Right lobe of liver (tissue), 6 donors: ENCODE data around the gene ABCG2. TPM values are rescaled to one million over a fixed set of nuclear protein-coding genes. Genes with fewer than 3 reads are reported as not detected.

ENCODE experiments used
- ATAC-seq, 4 donors: fragments of 200-7000 bp; cut with Tn5 transposase; one replicate each; pipeline ENCODE4 v1.9.1; 2020; ENCODE audit warnings: mild to moderate bottlenecking in 4 of 4, moderate library complexity in 4 of 4
- DNase-seq, 3 donors: peaks; one replicate each; pipeline ENCODE4 v3.0.0-alpha.2; 2020
- H3K27ac ChIP-seq, 3 donors: fragments of 200-600 bp; one replicate each; pipeline ENCODE4 v1.8.0; 2022
- H3K27me3 ChIP-seq, 2 donors: fragments of 200-600 bp; one replicate each; pipeline ENCODE4 v1.8.0; 2022
- H3K36me3 ChIP-seq, 4 donors: fragments of 200-600 bp; sonication (generic) in 1 of 4; one replicate each; pipeline versions ENCODE4 v1.5.1 to v1.8.0; 2017 to 2022; ENCODE audit warnings: control low read depth in 1 of 4
- H3K4me1 ChIP-seq, 4 donors: fragments of 200-600 bp; sonication (generic) in 1 of 4; one replicate each; pipeline versions ENCODE4 v1.5.1 to v1.8.0; 2017 to 2022; ENCODE audit warnings: control low read depth in 1 of 4
- H3K4me3 ChIP-seq, 3 donors: fragments of 200-600 bp; one replicate each; pipeline ENCODE4 v1.8.0; 2022
- H3K9me3 ChIP-seq, 4 donors: fragments of 200-600 bp; sonication (generic) in 1 of 4; one replicate each; pipeline versions ENCODE4 v1.5.1 to v1.8.0; 2017 to 2022; ENCODE audit warnings: control low read depth in 1 of 4
- CTCF ChIP-seq, 4 donors: fragments of 200-600 bp in 3 of 4; fragments of 450-650 bp in 1 of 4; IDR thresholded peaks; one replicate each; pipeline versions ENCODE4 v1.5.1 to v1.8.0; 2016 to 2022; ENCODE audit warnings: antibody characterized with exemption in 4 of 4, mild to moderate bottlenecking in 2 of 4
- POLR2A ChIP-seq: fragments of 450-650 bp; IDR thresholded peaks from one replicate; pipeline ENCODE4 v1.6.1; 2017; ENCODE audit warnings: antibody characterized with exemption, mild to moderate bottlenecking
- WGBS: methylation state at CpG from one replicate; pipeline ENCODE4 v1.1.6; 2018; ENCODE audit warnings: low coverage, low lambda C conversion rate; ENCODE audit not compliant: insufficient coverage; ENCODE audit errors: missing lambda C conversion rate; 5-methylcytosine and 5-hydroxymethylcytosine counted together
- intact Hi-C, 2 donors: fragments of 100-400 bp; cut with DNase I; formaldehyde crosslinking; loops; one replicate each; pipeline versions ENCODE4 v1.11.2 to v1.14.1; 2022
- total RNA-seq, 6 experiments: library from RNA; depleted of rRNA in 2 of 6; stranded (reverse); fragments of >200 nt in 2 of 6; fragmentation: NEBNext Ultra II Directional in 3 of 6; extraction: Animal tissue kit (Norgen Biotek cat#: 25700) in 3 of 6; gene quantifications; one replicate each; pipeline versions ENCODE4 v1.1.0 to v1.2.4, GENCODE V29; 2016 to 2023
- donor health status: DM: no; HTN: yes; CAD: no.
- donor health status: DM: no; HTN: no; CAD: no.
- donor health status: DM: no; HTN: no; CAD: no.
- donor health status: DM: no; HTN: yes; CAD: no.
- donor health status: DM: no; HTN: yes; CAD: no.

The ABCG2 gene
- total RNA-seq, 6 experiments from 2014 or later: 6.4 to 11.4 (median 8.1) TPM

DNA sequence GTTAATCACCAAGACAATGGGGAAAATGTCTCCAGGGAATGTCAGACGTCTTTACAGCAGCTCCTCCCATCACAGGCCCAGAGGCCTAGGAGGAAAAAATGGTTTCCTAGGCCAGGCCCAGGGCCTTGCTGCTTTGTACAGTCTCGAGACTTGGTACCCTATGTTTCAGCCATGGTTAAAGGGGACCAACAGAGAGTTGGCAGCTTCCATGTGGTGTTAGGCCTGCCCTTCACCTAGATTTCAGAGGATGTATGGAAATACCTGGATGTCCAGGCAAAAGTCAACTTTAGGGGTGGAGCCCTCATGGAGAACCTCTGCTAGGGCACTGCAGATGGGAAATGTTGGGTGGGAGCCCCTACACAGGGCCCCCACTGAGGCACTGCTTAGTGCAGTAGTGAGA, 38.5 kb downstream of the ABCG2 start:
- H3K27ac ChIP-seq: no peak overlapping the region
- H3K4me1 ChIP-seq: no peaks in the 10 kb centered on the region
- ATAC-seq (no peak), DNase-seq (no peak)
- peaks cover 0 to 11% (median 0%) of the 10 kb centered on the region in 4 donors for H3K9me3 ChIP-seq
- no peaks in the 10 kb centered on the region for H3K36me3 ChIP-seq
- intact Hi-C loops: no loop called here
- H3K4me3 ChIP-seq: no peak overlapping the region
- no peaks in the 10 kb centered on the region for H3K27me3 ChIP-seq
- TF ChIP-seq POLR2A (no peak), CTCF (IDR thresholded peaks at IDR 0.05) (no peak)
- WGBS: 85% methylated on average over 2 of the region's 2 CpGs

GRCh38 chr4:88115587-88115986, 42.9 kb downstream of the ABCG2 start:
- intact Hi-C loops: no loop called here
- ATAC-seq: no peak
- DNase-seq: no peak
- H3K9me3 ChIP-seq: peaks cover 0 to 11% (median 0%) of the 10 kb centered on the region in 4 donors
- TF ChIP-seq POLR2A: no peak
- no peak for TF ChIP-seq CTCF (IDR thresholded peaks at IDR 0.05)
- 82% methylated on average over 5 of the region's 5 CpGs for WGBS
- no peak overlapping the region for H3K27ac ChIP-seq
- peaks cover 0 to 8% (median under 1%) of the 10 kb centered on the region in 4 donors for H3K4me1 ChIP-seq
- H3K27me3 ChIP-seq: no peaks in the 10 kb centered on the region
- H3K4me3 ChIP-seq: no peak overlapping the region
- no peaks in the 10 kb centered on the region for H3K36me3 ChIP-seq

DNA sequence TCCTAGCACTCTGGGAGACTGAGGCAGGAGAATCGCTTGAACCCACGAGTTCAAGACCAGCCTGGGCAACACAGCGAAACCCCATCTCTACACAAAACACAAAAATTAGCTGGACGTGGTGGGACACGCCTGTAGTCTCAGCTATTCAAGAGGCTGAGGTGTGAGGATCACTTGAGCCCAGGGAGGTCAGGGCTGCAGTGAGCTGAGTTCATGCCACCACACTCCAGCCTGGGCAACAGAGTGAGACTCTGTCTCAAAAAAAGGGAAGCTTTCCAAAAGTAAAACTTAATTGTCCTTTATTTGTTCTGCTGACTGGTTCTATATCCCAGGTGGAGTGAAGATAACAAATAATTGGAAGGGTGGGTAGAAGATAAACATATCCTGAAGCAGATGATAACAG, 45.6 kb downstream of the ABCG2 start:
- TF ChIP-seq POLR2A (no peak), CTCF (IDR thresholded peaks at IDR 0.05) (no peak)
- ATAC-seq (no peak), DNase-seq (no peak)
- intact Hi-C loops: no loop called here
- Histone ChIP-seq H3K4me3 (no peak overlapping the region), H3K27ac (no peak overlapping the region), H3K36me3 (no peaks in the 10 kb centered on the region), H3K27me3 (no peaks in the 10 kb centered on the region), H3K9me3 (no peaks in the 10 kb centered on the region), H3K4me1 (peaks cover 0 to 32% (median 11%) of the 10 kb centered on the region in 4 donors)
- WGBS: no CpG with 5 or more reads among the region's 5 CpGs

DNA sequence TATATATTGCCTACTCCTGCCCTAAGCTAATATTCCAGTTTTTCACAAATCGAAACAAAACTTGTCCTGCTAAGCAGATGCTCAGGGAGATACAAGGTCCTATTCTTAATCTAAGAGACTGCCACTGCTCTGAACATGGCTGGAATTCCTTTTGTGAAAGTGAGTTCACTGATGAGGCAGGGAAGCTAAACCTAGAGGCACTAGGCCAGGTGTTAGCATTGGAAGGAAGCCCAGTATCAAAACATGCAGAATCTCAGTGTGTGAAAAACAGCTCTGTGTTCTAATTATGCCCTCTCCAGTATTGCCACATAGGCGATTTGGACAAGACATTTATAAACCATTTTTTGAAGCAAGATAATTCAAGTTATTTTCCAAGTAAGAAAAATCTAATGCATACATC, 47.6 kb downstream of the ABCG2 start:
- Histone ChIP-seq H3K27me3 (no peaks in the 10 kb centered on the region), H3K27ac (peak overlapping the region in 2 of 3 donors; percentile 16 to 73), H3K4me3 (no peak overlapping the region), H3K4me1 (peaks cover 0 to 46% (median 18%) of the 10 kb centered on the region in 4 donors), H3K9me3 (no peaks in the 10 kb centered on the region), H3K36me3 (no peaks in the 10 kb centered on the region)
- intact Hi-C loops: no loop called here
- WGBS: 41% methylated on average over 2 of the region's 2 CpGs
- DNase-seq (peak in 1 of 3 donors; percentile 77), ATAC-seq (peak; percentile 53 to 62 (median 60))
- TF ChIP-seq CTCF (IDR thresholded peaks at IDR 0.05): no peak
- TF ChIP-seq POLR2A: no peak
